ENCODE data around the gene CEP43.

Gene CEP43

DNA sequence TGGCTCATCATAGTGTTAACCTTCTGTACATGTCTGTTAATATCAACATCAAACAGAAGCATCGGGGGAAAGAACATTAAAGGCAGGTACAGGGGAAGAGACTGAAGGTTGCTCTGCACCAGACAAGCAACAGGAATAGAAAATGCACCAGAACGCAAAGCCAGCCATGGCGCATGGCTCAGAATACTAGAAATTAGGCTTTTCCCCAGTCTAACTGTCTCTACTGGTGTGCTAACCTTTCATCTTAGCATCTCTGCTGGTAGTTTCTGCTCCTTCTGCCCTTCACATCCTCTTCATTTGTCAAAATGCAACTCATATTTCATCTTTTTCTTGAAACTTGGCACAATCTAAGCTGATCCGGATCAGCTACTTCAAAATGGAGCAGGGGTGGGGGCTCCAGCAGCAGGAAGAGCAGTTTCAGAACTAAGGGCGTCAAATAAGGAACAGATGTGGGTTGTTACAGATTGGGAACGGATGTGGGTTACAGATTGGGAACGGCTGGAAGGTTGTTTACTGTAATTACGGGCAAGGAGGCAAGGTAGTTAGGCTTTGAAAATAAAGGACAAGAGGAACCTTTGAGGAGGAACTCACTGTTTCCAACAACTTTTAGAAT is 29.7 kb upstream of the CEP43 start:
- DNase-seq, result no peak

DNA sequence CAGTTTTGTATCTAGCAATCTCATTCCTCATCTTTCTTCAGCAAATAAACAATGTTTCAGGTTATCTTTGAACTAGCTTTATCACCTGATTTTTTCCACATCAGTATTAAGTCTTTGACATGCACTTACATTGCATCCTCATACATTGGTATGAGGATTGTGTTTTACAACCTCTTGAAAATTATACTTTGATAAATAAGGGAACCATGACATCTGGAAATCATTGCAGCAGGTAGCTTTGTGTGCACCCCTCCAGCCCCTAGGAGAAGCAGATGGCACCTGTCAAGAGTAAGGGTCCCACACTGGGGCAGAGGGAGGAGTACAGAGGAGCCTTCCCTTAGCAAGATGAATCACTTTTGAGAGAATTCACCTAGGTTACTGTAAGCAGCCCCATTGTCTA is 29.1 kb upstream of the CEP43 start:
- no peak for DNase-seq

DNA sequence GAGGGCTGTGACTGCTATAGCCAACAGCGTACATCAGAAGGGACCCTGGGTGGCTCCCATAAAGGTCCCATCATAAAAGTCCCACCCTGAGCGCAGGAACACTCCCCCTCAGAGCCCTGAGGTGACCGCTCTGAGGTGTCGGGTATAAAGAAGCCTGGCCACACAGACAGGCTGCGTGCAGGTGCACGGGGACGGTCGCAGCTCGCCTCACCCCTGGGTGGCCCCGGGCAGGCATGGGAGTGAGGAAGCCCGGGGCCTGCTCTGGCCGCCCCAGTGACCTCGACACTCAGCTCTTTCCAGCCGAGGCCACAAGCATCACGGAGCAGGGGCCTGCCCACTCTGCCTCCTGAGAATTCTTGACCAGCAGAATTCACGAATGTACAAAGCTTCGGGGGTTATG is 28.4 kb upstream of the CEP43 start:
- DNase-seq, result no peak

- DNase-seq, result no peak
These were observed 27.9 kb upstream of the CEP43 start for GRCh38 chr6:166971271-166971670.

- no peak for DNase-seq
These were observed 27.1 kb upstream of the CEP43 start for GRCh38 chr6:166972101-166972500.

DNA sequence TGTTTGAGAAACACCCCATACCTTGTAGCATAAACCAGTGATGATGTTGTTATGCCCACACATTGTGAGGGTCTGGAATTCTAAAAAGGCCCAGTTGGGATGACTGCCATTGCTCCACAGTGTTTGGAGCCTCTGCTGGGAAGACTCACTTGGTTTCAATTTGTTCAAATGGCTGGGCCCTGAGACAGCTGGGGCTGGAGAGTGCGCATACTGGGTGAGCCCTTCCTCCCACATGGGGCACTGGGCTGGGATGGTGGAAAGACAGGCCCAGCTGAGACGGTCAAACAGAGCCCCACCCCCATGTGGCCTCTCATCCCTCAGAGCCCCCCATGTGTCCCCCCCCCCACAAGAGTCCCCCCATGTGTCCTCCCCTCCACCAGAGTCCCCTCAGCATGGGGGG is 22.6 kb upstream of the CEP43 start:
- no peak for DNase-seq

GRCh38 chr6:166977621-166978525 is 21.3 kb upstream of the CEP43 start:
- no peak for DNase-seq

GRCh38 chr6:166980738-166981137 is 18.5 kb upstream of the CEP43 start:
- no peak for DNase-seq

DNA sequence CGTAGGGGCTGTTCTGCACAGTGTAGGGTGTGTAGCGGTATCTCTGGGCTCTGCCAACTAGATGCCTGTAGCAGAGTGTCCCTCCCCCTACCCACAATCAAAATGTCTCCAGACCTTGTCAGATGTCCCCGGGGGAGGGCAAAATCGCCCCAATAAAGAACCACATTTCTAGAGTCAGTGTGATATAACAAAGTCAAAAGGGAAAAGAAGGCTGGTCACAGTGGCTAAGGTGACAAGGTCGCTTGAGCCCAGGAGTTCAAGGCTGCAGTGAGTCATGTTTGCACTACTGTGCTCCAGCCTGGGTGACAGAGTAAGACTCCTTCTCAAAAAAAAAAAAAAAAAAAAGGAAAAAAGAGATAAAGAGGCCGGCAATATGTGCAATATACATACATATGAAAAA is 11.7 kb upstream of the CEP43 start:
- no peak for DNase-seq

DNA sequence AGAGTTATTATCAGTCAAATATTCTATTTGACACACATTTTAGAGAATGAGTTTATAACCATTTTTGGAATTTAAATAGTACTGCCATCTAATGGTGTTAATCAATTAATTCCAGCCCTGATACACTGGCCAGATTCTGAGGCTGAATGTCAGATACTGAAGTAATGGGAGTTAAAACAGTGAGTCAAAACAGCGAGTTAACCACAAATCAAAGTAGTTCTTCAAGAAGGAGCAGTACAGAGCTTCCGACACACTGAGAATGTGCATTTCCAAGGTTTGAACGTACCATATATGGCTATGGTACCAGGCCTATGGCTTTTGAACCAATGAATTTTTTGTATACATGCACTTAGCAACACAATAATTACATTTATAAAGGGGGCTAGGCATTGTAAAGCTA is 11.3 kb upstream of the CEP43 start:
- no peak for DNase-seq

GRCh38 chr6:166988674-166989201 is 10.5 kb upstream of the CEP43 start:
- no peak for DNase-seq

DNA sequence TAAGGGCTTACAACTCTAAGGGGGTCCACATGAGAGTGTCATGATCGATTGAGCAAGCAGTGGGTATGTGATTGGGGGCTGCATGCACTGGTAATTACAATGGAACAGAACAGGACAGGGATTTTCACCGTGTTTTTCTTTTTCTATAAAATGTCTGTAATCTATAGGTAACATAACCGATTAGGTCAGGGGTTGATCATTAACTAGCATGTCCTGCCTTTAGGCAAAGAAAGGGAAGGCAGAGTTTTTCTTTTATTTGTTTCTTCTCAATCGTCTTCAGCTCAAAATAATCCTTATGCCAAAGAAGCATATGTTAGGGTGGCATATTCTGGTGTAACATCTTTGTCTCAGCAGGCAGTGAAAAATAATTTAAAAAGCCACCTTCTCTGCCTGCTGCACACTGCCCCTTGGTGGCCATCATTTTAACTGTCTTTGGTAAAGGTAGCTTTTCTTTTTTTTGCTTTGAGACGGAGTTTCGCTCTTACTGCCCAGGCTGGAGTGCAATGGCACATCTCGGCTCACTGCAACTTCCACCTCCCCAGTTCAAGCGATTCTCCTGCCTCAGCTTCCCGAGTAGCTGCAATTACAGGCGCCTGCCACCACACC is 9.7 kb upstream of the CEP43 start:
- DNase-seq, result no peak

DNA sequence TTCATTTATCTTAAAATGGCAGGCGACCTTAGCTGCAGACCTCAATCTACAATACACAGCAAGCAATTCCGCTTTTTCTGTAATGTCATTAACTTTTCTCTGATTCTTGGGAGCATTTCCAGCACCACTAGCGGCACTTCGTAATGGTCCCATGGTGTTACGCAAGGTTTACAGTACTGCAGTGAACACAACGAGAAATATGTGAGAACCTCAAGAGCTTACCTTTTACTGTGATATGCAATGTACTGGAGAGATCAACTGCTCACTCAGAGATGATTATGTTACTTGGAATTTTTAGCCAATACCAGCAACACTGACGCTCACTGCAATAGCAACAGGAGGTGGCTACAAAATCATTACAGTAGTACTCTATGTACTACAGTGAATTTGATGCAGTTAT is 2.8 kb upstream of the CEP43 start:
- DNase-seq, result no peak

GRCh38 chr6:166997348-166997747 is 1.8 kb upstream of the CEP43 start:
- no peak for DNase-seq

GRCh38 chr6:166997768-166998255 is 1.4 kb upstream of the CEP43 start:
- DNase-seq, result peak; percentile 13

DNA sequence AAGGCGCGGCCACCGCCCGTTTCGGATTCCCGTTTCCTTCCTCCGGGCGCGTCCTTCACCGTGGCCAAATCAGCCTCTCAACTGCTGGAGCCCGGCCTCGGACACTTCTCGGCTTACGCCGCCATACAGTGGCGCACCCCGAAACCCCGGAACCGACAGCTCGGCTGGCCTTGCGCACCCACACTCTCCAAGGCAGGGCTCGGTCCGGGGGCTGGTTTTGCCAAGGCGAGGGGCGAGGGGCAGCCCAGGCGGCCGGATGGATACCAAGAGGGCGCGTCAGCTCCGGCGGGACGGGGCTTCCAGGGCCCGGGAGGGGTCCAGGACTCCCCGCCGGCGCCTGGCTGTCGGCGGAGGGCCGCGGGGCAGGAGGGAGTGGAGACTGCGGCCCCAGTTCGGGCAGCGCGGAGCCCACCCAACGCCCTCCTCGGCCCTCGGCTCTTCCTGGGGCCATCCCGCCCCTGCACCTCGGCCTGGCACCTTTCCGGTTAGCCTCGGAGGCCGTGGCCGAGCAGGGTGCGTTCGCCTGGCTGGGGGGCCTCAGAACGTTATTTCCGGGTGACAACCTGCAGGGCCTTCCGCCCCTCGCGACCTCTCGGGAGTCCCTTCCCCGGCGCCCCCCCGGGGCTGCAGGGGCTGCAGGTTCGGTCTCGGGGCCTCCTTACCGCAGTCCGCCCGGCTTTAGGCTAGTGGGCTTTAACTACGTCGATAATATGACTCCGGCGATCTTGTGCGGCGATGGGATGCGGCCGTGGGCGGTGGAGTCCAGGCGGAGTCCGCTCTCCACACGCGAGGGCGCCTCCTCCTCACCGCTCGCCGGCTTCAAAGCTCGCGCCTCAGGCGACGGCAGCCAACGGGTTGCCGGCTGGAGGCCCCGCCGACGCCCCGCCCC is 697 bp upstream of the CEP43 start:
- no peak for DNase-seq

GRCh38 chr6:166999884-167000253 is 672 bp downstream of the CEP43 start:
- no peak for DNase-seq

DNA sequence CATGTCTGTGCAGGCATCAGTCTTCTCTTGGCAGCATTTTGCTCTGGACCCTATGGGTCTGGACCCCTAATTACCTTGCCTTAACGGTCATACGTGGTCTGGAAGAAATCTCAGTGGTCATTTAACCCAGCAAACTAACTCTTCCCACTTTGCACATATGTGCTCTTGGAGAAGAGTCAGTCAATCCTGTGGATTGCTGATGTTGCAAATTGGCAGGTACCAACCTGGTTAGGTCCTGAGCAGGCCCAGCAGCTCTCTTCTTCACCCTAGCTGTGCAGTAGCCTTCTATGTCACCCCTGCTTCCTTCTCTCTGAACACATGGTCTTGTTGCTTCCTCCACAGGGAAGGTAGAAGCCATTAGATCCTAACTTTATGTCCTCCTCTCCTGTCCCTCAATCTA is 1.6 kb downstream of the CEP43 start:
- DNase-seq, result no peak

GRCh38 chr6:167005350-167006159 is 6.4 kb downstream of the CEP43 start:
- DNase-seq, result no peak

- DNase-seq, result no peak
These were observed 8.8 kb downstream of the CEP43 start for GRCh38 chr6:167007985-167008384.

DNA sequence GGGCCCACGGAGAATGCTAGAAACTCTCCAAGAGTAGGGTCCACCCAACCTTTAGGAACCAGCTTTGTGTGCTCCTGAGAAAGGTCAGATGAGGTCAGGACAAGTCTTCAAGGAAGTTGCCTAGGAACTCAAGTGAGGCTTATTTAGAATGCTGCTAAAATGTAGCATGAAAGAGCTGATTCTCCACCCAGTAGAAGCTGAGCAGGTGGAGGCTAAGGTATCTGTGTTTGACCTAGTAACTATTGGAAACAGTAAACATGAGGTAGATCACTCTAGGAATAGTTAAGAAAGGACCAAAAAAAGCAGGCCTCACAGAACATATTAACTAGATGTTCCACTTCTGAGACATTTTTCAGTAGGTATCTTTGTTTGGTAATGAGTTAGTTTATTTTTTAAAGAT is 13.9 kb downstream of the CEP43 start:
- DNase-seq, result no peak

GRCh38 chr6:167013946-167014345 is 14.7 kb downstream of the CEP43 start:
- no peak for DNase-seq
